ENCODE data around the gene GREB1L. TPM values are rescaled to one million over a fixed set of nuclear protein-coding genes. Genes with fewer than 3 reads are reported as not detected.

GREB1L gene
- total and polyA plus RNA-seq, 11 donors, result 4.0 to 21.5 (median 9.0) TPM

DNA sequence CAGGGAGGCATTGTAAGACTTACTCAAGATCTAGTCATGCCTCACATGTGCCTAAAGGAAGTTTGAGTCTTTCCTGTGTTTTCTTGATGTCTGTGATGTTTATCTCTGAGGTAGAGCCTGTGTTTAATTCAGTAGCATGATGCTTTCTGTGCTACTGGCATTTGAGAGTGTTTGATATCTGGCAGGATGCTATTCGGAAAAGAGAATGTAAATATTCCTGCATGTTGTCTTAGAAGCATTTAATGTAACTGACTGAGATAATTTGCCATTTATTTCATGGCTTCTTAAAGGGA lies 58.8 kb downstream of the GREB1L start:
- intact Hi-C loops (cut with DNase I), result loop anchor here in 1 of 10 donors (5.0 kb wide), 1 partner anchor 59 kb away; the partner anchor contains the start of gene GREB1L
- no peak for ATAC-seq
- 29 to 51% (median 36%) methylated on average over 1 of the region's 1 CpG for WGBS, 4 donors
- no peaks in the 10 kb centered on the region for H3K36me3 ChIP-seq
- no peak overlapping the region for H3K27ac ChIP-seq
- no peak for TF ChIP-seq POLR2A (IDR thresholded peaks at IDR 0.05)
- TF ChIP-seq, protein P1, sequence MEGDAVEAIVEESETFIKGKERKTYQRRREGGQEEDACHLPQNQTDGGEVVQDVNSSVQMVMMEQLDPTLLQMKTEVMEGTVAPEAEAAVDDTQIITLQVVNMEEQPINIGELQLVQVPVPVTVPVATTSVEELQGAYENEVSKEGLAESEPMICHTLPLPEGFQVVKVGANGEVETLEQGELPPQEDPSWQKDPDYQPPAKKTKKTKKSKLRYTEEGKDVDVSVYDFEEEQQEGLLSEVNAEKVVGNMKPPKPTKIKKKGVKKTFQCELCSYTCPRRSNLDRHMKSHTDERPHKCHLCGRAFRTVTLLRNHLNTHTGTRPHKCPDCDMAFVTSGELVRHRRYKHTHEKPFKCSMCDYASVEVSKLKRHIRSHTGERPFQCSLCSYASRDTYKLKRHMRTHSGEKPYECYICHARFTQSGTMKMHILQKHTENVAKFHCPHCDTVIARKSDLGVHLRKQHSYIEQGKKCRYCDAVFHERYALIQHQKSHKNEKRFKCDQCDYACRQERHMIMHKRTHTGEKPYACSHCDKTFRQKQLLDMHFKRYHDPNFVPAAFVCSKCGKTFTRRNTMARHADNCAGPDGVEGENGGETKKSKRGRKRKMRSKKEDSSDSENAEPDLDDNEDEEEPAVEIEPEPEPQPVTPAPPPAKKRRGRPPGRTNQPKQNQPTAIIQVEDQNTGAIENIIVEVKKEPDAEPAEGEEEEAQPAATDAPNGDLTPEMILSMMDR (IDR thresholded peaks at IDR 0.05), result no peak
- DNase-seq, result no peak
- peaks cover 0 to 2% (median 0%) of the 10 kb centered on the region in 9 donors for H3K27me3 ChIP-seq
- H3K4me1 ChIP-seq, result no peaks in the 10 kb centered on the region
- H3K4me3 ChIP-seq, result no peak overlapping the region
- peaks cover 0 to 3% (median 0%) of the 10 kb centered on the region in 12 donors for H3K9me3 ChIP-seq

DNA sequence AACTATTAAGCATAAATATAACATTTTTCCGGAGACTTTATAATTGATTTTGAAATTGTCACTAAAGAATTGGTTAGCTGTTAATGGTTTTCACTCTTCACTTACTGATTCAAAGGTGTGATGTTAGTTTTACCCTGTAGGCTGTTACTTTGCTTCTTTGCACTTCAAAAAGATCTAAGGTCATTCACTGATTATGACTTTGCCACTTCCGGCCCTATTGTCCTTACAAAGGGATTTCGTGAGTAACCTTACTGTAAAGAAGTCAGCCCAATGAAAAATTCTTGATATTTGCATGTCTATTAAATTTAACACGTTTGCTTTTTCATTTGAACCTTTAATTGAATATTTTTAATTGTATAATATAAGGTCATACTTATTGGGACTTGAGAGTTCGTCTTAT lies 61.4 kb downstream of the GREB1L start:
- ATAC-seq, result no peak
- TF ChIP-seq, protein P1 (IDR thresholded peaks at IDR 0.05), result no peak
- TF ChIP-seq POLR2A (IDR thresholded peaks at IDR 0.05), result no peak
- Histone ChIP-seq H3K4me1 (peaks cover 0 to 9% (median 0%) of the 10 kb centered on the region in 12 donors), H3K27me3 (peaks cover 0 to 2% (median 0%) of the 10 kb centered on the region in 9 donors), H3K27ac (no peak overlapping the region), H3K36me3 (no peaks in the 10 kb centered on the region), H3K4me3 (no peak overlapping the region), H3K9me3 (no peaks in the 10 kb centered on the region)
- WGBS, 4 donors, result 53 to 64% (median 60%) methylated on average over 5 of the region's 5 CpGs
- DNase-seq, result no peak
- intact Hi-C loops (cut with DNase I), result loop anchor here in 1 of 10 donors (5.0 kb wide), 1 partner anchor 61 kb away; the partner anchor contains the start of gene GREB1L

DNA sequence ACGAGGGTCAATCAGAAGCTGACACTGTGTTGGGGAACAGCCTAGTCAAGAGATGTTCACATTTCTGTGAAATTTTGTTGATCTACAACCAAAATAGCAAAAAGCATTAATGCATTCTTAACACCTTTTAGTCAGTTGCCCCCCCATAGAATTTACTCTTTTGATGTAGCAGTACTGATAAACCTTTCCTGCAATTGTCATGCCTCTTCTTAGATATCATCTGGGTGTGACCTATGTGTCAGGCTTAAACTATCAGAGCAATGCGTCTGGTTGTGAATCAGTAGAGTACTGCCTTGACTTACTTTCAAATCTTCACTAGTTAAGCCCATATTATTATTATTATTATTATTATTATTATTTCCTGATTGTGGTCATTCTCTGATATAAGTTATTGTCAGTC lies 61.9 kb downstream of the GREB1L start:
- Histone ChIP-seq H3K27ac (no peak overlapping the region), H3K9me3 (no peaks in the 10 kb centered on the region), H3K4me1 (peaks cover 0 to 9% (median 0%) of the 10 kb centered on the region in 12 donors), H3K36me3 (no peaks in the 10 kb centered on the region), H3K27me3 (peaks cover 0 to 2% (median 0%) of the 10 kb centered on the region in 9 donors), H3K4me3 (no peak overlapping the region)
- TF ChIP-seq, protein P1 (IDR thresholded peaks at IDR 0.05), result no peak
- TF ChIP-seq POLR2A (IDR thresholded peaks at IDR 0.05), result no peak
- WGBS, 4 donors, result 40 to 64% (median 59%) methylated on average over 2 of the region's 2 CpGs
- ATAC-seq (no peak), DNase-seq (no peak)
- intact Hi-C loops (cut with DNase I), result loop anchor here in 1 of 10 donors (5.0 kb wide), 1 partner anchor 62 kb away; the partner anchor contains the start of gene GREB1L

DNA sequence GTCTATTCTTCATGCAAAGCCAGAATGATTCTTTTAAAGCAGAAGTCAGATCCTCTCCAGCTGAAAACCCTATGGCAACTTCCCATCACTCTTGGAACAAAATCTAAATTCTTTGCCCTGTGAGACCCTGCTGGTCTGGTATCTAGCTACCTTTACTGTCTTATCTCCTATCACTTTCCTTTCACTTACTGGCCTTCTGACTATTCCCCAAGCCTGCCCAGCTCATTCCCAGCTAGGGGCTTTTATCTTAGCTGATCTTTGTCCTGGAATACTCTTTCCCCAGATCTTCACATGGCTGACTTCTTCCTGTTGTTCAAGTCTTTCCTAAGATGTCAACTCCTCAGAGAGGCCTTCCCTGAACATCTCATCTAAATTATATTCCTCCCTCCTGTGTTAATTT lies 63.6 kb downstream of the GREB1L start:
- intact Hi-C loops (cut with DNase I), result no loop called here
- Histone ChIP-seq H3K27me3 (peaks cover 0 to 5% (median 0%) of the 10 kb centered on the region in 9 donors), H3K36me3 (no peaks in the 10 kb centered on the region), H3K4me3 (no peak overlapping the region), H3K9me3 (no peaks in the 10 kb centered on the region), H3K27ac (no peak overlapping the region), H3K4me1 (peaks cover 0 to 9% (median 0%) of the 10 kb centered on the region in 12 donors)
- TF ChIP-seq, protein P1 (IDR thresholded peaks at IDR 0.05), result no peak
- TF ChIP-seq POLR2A (IDR thresholded peaks at IDR 0.05), result no peak
- DNase-seq, result no peak
- ATAC-seq, result no peak
